ENCODE results near the gene SLC16A10.
"Not testable (repeated sequence)": the region's sequence is repeated elsewhere in the genome, so short reads cannot be mapped to it uniquely, and the experiment has no call there.

SLC16A10 gene

GRCh38 chr6:111134236-111134869 lies 47.0 kb downstream of the SLC16A10 start:
- not testable (repeated sequence) for DNase-seq

- not testable (repeated sequence) for DNase-seq
Measured at GRCh38 chr6:111137489-111138093, 50.3 kb downstream of the SLC16A10 start.

GRCh38 chr6:111147440-111147839 lies 60.1 kb downstream of the SLC16A10 start:
- DNase-seq, result no peak

GRCh38 chr6:111148110-111148509 lies 60.8 kb downstream of the SLC16A10 start:
- no peak for DNase-seq

- no peak for DNase-seq
Measured at GRCh38 chr6:111150577-111150976, 63.3 kb downstream of the SLC16A10 start.

- DNase-seq, result no peak
Measured at GRCh38 chr6:111154981-111155380, 67.7 kb downstream of the SLC16A10 start.

- no peak for DNase-seq
Measured at GRCh38 chr6:111157412-111157811, 70.1 kb downstream of the SLC16A10 start.

- no peak for DNase-seq
Measured at GRCh38 chr6:111159633-111160032, 72.3 kb downstream of the SLC16A10 start.

- DNase-seq, result no peak
Measured at GRCh38 chr6:111161650-111162049, 74.3 kb downstream of the SLC16A10 start.

- no peak for DNase-seq
Measured at GRCh38 chr6:111162504-111162903, 75.2 kb downstream of the SLC16A10 start.

GRCh38 chr6:111171577-111172400 lies 84.5 kb downstream of the SLC16A10 start:
- DNase-seq, result no peak

GRCh38 chr6:111172563-111172962 lies 85.3 kb downstream of the SLC16A10 start:
- DNase-seq, result no peak

GRCh38 chr6:111173341-111173740 lies 86.0 kb downstream of the SLC16A10 start:
- no peak for DNase-seq

- DNase-seq, result peak; percentile 24
Measured at GRCh38 chr6:111173946-111174345, 86.6 kb downstream of the SLC16A10 start.

- DNase-seq, result no peak
Measured at GRCh38 chr6:111175109-111175508, 87.8 kb downstream of the SLC16A10 start.

- no peak for DNase-seq
Measured at GRCh38 chr6:111176038-111176759, 88.9 kb downstream of the SLC16A10 start.

- no peak for DNase-seq
Measured at GRCh38 chr6:111176760-111177099, 89.4 kb downstream of the SLC16A10 start.

- DNase-seq, result no peak
Measured at GRCh38 chr6:111177131-111177530, 89.8 kb downstream of the SLC16A10 start.

GRCh38 chr6:111183702-111184517 lies 96.6 kb downstream of the SLC16A10 start:
- no peak for DNase-seq

GRCh38 chr6:111184827-111185532 lies 97.7 kb downstream of the SLC16A10 start:
- DNase-seq, result no peak

GRCh38 chr6:111185954-111186353 lies 98.7 kb downstream of the SLC16A10 start:
- DNase-seq, result no peak

GRCh38 chr6:111187874-111188273 lies 100.6 kb downstream of the SLC16A10 start:
- no peak for DNase-seq
